ENCODE results near the gene LPIN3.

The LPIN3 gene

GRCh38 chr20:41329435-41330342 is 10.9 kb upstream of the LPIN3 start:
- no peak for DNase-seq

GRCh38 chr20:41330343-41330720 is 10.3 kb upstream of the LPIN3 start:
- DNase-seq = no peak

- no peak for DNase-seq
Measured at GRCh38 chr20:41330941-41331340, 9.7 kb upstream of the LPIN3 start.

GRCh38 chr20:41331731-41332130 is 8.9 kb upstream of the LPIN3 start:
- no peak for DNase-seq

GRCh38 chr20:41334036-41334435 is 6.6 kb upstream of the LPIN3 start:
- no peak for DNase-seq

GRCh38 chr20:41334443-41335421 is 5.9 kb upstream of the LPIN3 start:
- no peak for DNase-seq

GRCh38 chr20:41335591-41335990 is 5.0 kb upstream of the LPIN3 start:
- no peak for DNase-seq

- DNase-seq = no peak
Measured at GRCh38 chr20:41336711-41337492, 3.7 kb upstream of the LPIN3 start.

GRCh38 chr20:41339957-41340326 is 679 bp upstream of the LPIN3 start:
- peak; percentile 86 for DNase-seq

- DNase-seq = no peak
Measured at GRCh38 chr20:41342474-41343464, 2.1 kb downstream of the LPIN3 start.

GRCh38 chr20:41344477-41344876 is 3.9 kb downstream of the LPIN3 start:
- DNase-seq = no peak

- DNase-seq = no peak
Measured at GRCh38 chr20:41344938-41345728, 4.5 kb downstream of the LPIN3 start.

- no peak for DNase-seq
Measured at GRCh38 chr20:41345729-41346067, 5.1 kb downstream of the LPIN3 start.

- no peak for DNase-seq
Measured at GRCh38 chr20:41347523-41348429, 7.2 kb downstream of the LPIN3 start.

GRCh38 chr20:41348430-41349172 is 8.0 kb downstream of the LPIN3 start:
- no peak for DNase-seq

- DNase-seq = no peak
Measured at GRCh38 chr20:41349266-41349665, 8.6 kb downstream of the LPIN3 start.

GRCh38 chr20:41349943-41350342 is 9.3 kb downstream of the LPIN3 start:
- no peak for DNase-seq

GRCh38 chr20:41350408-41350962 is 9.9 kb downstream of the LPIN3 start:
- DNase-seq = no peak

- DNase-seq = no peak
Measured at GRCh38 chr20:41352106-41352505, 11.5 kb downstream of the LPIN3 start.

All from NCI-H526 treated with DMSO at 0.1 percent for 48 hours (cell line).